RWPE2 (cell line): ENCODE measurements around the gene CAPRIN2.
A peak's percentile ranks its signal among the peaks of the same experiment; 100 is the strongest.

Experiments used
- ATAC-seq: fragments of 200-7000 bp; cut with Tn5 transposase; 3 replicates; pipeline ENCODE4 v1.9.1; 2021; ENCODE audit warnings: low read depth
- DNase-seq: peaks from one replicate; pipeline ENCODE4 v3.0.0-alpha.2; 2020; ENCODE audit warnings: low spot score
- H3K27ac ChIP-seq: fragments of 450-650 bp; 2 replicates; pipeline ENCODE4 v1.5.1; 2017; ENCODE audit warnings: mild to moderate bottlenecking; ENCODE audit not compliant: poor library complexity, severe bottlenecking
- H3K27me3 ChIP-seq: fragments of 250-450 bp; sonication (Bioruptor Pico); 2 replicates; pipeline ENCODE4 v1.5.1; 2021; ENCODE audit warnings: mild to moderate bottlenecking, moderate library complexity; ENCODE audit not compliant: insufficient read depth, poor library complexity, severe bottlenecking
- H3K36me3 ChIP-seq: fragments of 250-450 bp; sonication (Bioruptor Pico); 2 replicates; pipeline ENCODE4 v1.5.1; 2020; ENCODE audit warnings: low read depth, mild to moderate bottlenecking, moderate library complexity
- H3K4me1 ChIP-seq: fragments of 250-450 bp; sonication (Bioruptor Pico); 2 replicates; pipeline ENCODE4 v1.5.1; 2021; ENCODE audit warnings: mild to moderate bottlenecking, moderate library complexity; ENCODE audit not compliant: insufficient read depth, poor library complexity, severe bottlenecking
- H3K4me3 ChIP-seq: fragments of 250-450 bp; sonication (Bioruptor Pico); 2 replicates; pipeline ENCODE4 v1.5.1; 2021; ENCODE audit warnings: mild to moderate bottlenecking, moderate library complexity; ENCODE audit not compliant: severe bottlenecking
- H3K9me3 ChIP-seq: fragments of 250-450 bp; sonication (Bioruptor Pico); 2 replicates; pipeline ENCODE4 v1.5.1; 2021; ENCODE audit warnings: mild to moderate bottlenecking, moderate library complexity; ENCODE audit not compliant: severe bottlenecking
- TF ChIP-seq, protein P1 (sequence below): fragments of 450-650 bp; IDR thresholded peaks from one replicate; pipeline ENCODE4 v1.5.1; 2017; ENCODE audit warnings: mild to moderate bottlenecking, moderate library complexity; ENCODE audit not compliant: poor library complexity, severe bottlenecking

Gene CAPRIN2

DNA sequence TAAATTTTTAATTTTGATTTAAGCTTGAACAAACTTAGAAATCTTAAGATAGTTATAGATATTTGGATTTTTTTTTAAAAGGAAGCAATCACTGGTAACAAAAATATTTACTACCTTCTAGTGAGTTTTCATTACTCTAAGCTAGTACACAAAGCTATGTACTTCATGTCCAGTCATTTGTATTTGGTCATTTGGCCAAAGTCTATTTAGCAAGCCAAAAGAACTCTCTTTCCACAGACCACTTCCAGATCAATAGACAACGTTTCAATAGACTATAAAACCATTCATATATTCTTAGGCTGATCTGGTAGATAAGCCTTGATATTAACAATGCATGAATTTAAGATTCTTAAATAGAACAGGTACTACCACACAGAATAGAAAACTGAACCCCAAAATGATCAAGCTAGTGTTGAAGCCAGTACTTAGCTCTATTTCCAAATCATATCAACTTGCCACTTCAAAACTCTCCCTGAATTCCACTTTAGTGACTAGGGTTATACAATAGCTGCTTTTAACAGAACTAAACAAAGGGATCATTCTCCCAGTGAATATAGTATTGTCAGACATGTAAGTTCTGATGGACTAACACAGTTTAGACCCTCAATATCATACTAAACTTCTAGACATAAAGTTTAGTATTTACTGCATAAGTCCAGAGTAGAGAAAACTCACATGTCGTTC is 21.7 kb downstream of the CAPRIN2 start:
- H3K4me1 ChIP-seq = no peaks in the 10 kb centered on the region
- ATAC-seq (no peak), DNase-seq (no peak)
- no peaks in the 10 kb centered on the region for H3K27me3 ChIP-seq
- TF ChIP-seq, protein P1, sequence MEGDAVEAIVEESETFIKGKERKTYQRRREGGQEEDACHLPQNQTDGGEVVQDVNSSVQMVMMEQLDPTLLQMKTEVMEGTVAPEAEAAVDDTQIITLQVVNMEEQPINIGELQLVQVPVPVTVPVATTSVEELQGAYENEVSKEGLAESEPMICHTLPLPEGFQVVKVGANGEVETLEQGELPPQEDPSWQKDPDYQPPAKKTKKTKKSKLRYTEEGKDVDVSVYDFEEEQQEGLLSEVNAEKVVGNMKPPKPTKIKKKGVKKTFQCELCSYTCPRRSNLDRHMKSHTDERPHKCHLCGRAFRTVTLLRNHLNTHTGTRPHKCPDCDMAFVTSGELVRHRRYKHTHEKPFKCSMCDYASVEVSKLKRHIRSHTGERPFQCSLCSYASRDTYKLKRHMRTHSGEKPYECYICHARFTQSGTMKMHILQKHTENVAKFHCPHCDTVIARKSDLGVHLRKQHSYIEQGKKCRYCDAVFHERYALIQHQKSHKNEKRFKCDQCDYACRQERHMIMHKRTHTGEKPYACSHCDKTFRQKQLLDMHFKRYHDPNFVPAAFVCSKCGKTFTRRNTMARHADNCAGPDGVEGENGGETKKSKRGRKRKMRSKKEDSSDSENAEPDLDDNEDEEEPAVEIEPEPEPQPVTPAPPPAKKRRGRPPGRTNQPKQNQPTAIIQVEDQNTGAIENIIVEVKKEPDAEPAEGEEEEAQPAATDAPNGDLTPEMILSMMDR = no peak
- H3K27ac ChIP-seq = no peak overlapping the region
- H3K4me3 ChIP-seq = no peak overlapping the region
- H3K9me3 ChIP-seq = no peaks in the 10 kb centered on the region
- peaks cover 40% of the 10 kb centered on the region for H3K36me3 ChIP-seq

DNA sequence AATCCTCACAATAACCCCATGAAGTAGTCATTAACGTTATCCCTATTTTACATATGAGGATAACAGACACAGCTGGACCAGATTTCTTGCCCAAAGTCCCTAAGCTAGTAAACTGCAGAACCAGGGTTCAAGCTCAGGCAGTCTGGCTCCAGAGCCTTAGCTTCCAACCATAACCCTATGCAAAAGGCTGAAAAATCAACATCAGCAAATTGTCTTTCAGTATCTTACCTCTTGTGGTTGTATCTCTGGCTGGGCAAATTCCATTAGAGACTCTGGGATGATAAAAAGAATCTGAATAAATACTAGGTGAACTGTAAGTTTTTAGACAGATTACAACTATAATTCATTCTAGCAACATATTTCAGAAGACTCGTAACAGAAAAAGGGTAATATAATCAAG is 24.7 kb downstream of the CAPRIN2 start:
- TF ChIP-seq, protein P1 = no peak
- Histone ChIP-seq H3K9me3 (no peaks in the 10 kb centered on the region), H3K27ac (no peak overlapping the region), H3K36me3 (peaks cover 35% of the 10 kb centered on the region), H3K4me3 (no peak overlapping the region), H3K4me1 (peaks cover 10% of the 10 kb centered on the region), H3K27me3 (no peaks in the 10 kb centered on the region)
- no peak for DNase-seq
- ATAC-seq = no peak

DNA sequence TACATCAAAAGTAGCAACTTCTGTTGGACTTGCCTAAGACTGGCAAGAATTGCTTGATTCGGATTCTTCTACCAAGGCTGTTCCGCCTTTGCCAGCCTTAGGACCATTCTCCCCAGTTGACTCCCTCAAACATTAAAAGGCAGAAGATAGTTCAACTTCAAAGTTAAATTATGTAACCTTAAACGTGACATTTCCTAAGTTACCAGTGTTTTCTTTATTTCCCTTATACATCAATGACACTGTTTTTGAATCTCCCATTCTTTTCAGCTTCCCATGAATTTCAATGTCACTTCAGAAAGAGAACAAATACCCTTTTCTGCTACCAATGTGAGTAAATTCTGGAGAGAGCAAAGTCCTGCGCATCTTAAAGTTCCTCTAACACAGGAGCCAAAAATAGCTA is 25.2 kb downstream of the CAPRIN2 start:
- TF ChIP-seq, protein P1 = no peak
- no peaks in the 10 kb centered on the region for H3K27me3 ChIP-seq
- H3K4me3 ChIP-seq = no peak overlapping the region
- H3K9me3 ChIP-seq = no peaks in the 10 kb centered on the region
- ATAC-seq (no peak), DNase-seq (no peak)
- peaks cover 10% of the 10 kb centered on the region for H3K4me1 ChIP-seq
- H3K36me3 ChIP-seq = peaks cover 35% of the 10 kb centered on the region
- H3K27ac ChIP-seq = no peak overlapping the region

DNA sequence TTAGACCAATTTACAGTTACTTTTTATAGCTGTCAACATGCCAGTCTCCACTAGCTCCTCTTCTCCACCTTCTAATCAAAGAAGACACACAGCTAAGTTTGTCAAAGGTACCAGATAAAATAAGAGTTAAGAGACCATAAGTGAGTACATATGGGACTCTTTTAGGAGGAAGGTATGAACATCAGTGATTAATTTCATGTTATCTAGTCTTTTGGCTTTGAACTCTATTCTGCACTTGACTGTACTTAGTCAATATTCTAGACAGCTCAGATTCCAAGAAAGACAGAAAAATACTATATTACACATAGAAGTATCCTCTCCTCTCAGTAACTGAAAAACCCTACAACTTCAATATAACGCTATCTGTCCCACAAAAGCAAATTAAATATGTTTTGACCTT is 28.1 kb downstream of the CAPRIN2 start:
- no peak for DNase-seq
- Histone ChIP-seq H3K27ac (peak overlapping the region; percentile 38), H3K9me3 (no peaks in the 10 kb centered on the region), H3K4me3 (no peak overlapping the region), H3K27me3 (no peaks in the 10 kb centered on the region), H3K4me1 (peaks cover 10% of the 10 kb centered on the region), H3K36me3 (peaks cover 44% of the 10 kb centered on the region)
- TF ChIP-seq, protein P1 = no peak
- ATAC-seq = no peak

DNA sequence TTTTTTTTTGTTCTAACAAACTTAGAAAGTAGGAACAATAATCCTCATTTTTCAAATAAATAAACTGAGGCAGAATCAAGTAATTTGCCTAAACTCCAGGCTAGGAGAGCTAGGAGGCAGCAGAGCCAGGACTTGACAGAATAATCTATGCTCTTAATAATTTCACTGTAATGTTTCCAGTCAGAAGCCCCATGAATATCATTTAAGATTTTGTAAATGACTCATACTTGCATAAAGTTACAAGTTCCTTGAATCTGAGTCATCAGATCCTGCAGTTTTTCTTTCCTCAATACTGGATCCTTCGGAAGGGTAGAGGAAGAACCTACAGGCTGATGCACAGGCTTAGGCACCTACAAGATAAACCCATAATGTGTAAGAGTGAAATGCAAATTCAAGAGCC is 29.0 kb downstream of the CAPRIN2 start:
- ATAC-seq (peak; percentile 84), DNase-seq (no peak)
- Histone ChIP-seq H3K9me3 (no peaks in the 10 kb centered on the region), H3K27me3 (no peaks in the 10 kb centered on the region), H3K27ac (peak overlapping the region; percentile 38), H3K4me3 (no peak overlapping the region), H3K4me1 (peaks cover 10% of the 10 kb centered on the region), H3K36me3 (peaks cover 53% of the 10 kb centered on the region)
- TF ChIP-seq, protein P1 = peak; percentile 12
